ENCODE data around the gene ZNF57.
"Not testable (repeated sequence)": the region's sequence is repeated elsewhere in the genome, so short reads cannot be mapped to it uniquely, and the experiment has no call there.

Gene ZNF57

DNA sequence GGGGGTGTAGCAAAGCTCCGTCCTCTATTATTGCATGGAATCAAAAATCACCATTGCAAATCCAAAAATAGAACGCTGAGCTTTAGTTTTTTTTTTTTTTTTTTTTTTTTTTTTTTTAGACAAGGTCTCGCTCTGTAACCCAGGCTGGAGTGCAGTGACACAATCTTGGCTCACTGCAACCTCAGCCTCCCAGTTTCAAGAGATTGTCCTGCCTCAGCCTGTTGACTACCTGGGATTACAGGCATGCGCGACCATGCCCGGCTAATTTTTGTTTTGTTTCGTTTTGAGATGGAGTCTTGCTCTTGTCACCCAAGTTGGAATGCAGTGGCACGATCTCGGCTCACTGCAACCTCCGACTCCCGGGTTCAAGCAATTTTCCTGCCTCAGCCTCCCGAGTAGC is 59.4 kb downstream of the ZNF57 start:
- DNase-seq = no peak

DNA sequence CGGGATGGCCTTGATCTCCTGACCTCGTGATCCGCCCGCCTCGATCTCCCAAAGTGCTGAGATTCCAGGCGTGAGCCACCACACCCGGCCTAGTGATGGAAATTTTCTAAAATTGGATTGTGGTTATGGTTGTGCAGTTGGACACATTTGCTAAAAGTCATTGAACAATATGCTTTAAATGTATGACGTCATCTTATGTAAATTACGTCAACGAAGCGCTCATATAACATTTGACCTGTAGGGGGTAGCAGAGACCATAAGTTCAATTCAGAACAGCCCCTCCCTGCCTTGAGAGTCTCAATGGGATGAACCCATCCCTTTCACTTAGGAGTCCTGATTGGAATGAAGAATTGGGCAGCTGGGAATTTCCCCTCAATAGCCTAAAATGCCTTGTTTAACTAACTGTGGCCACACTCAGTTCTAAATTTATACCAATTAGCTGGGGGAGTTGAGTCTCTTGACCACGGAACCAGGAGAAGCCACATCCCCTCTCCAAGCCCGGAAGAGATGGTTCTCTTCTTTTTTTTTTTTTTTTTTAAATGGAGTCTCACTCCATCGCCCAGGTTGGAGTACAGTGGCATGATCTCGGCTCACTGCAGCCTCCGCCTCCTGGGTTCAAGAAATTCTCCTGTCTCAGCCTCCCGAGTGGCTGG is 61.4 kb downstream of the ZNF57 start:
- DNase-seq = no peak

DNA sequence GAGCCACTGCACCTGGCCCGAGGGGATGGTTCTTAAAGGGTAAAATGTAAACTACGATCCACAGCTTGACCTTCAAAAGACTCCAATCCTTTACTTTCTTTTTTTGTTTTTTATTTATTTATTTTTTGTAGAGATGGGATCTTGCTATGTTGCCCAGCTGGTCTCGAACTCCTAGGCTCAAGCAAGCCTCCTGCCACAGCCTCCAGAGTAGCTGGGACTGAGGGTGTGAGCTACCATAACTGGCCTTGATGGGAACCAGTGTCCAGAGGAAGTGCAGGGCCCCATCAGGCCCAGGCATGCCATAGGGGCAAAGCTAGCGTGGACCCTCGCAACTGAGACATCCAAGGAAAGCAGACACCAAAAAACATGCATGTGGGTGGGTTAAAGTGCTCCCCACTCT is 62.4 kb downstream of the ZNF57 start:
- DNase-seq = no peak

DNA sequence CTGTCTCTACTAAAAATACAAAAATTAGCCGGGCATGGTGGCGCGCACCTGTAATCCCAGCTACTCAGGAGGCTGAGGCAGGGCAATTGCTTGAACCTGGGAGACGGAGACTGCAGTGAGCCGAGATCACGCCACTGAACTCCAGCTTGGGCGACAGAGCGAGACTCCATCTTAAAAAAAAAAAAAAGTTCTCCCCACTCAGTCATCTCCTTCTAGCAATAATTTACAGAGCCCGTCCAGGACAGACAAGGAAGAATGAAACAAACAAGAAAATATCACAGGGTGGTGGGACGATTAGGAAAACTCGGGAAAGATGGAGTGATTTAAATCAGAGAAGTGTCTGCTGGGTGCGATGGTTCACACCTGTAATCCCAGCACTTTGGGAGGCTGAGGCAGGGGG is 62.9 kb downstream of the ZNF57 start:
- DNase-seq = not testable (repeated sequence)

DNA sequence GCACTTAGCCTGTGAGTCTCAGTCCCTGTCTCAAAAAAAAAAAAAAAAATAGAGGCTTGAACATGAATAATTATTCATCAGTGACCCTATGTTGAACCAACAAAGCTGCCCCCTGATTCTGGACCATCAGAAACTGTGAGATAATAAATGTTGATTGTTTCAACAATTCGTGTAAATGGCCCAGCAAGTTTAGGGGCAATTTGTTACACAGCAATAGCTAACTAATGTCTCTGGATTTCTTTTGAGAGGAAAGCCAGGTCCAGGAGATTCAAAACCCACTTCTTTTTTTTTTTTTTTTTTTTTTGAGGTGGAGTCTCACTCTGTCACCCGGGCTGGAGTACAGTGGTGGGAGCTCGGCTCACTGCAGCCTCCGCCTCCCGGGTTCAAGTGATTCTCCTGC is 64.1 kb downstream of the ZNF57 start:
- DNase-seq = no peak

DNA sequence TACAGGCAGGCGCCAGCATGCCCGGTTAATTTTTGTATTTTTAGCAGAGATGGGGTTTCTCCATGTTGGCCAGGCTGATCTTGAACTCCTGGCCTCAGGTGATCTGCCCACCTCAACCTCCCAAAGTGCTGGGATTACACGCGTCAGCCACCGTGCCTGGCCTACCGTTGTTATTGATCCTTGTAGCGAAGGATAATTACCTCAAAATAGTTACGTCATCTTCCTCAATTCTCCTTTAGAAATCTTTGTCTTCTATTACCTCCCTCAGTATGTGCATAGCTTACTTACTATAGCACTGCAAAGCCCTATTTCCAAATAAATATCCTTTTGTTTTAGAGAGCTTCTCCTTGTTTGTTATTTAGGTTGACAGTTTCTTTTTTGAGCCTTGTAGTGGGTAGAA is 67.2 kb downstream of the ZNF57 start:
- no peak for DNase-seq

Measured in activated gamma-delta T cell (primary cell).